GM11168 (cell line): Measurements from ENCODE around the gene SURF6.
"Not testable (repeated sequence)": the region's sequence is repeated elsewhere in the genome, so short reads cannot be mapped to it uniquely, and the experiment has no call there.

Experiments used
- in situ Hi-C: fragments of 300-500 bp; cut with MboI; formaldehyde crosslinking; loops from one replicate; pipeline ENCODE4 v1.12.0; 2022; ENCODE audit warnings: low sequenced_read_pairs; ENCODE audit not compliant: unreplicated experiment

SURF6 gene

GRCh38 chr9:133331221-133331620 is 4.8 kb downstream of the SURF6 start:
- in situ Hi-C loops = no loop called here

- in situ Hi-C loops = not testable (repeated sequence)
Measured at GRCh38 chr9:133329306-133330156, 6.5 kb downstream of the SURF6 start.

- in situ Hi-C loops = no loop called here
Measured at GRCh38 chr9:133327834-133328484, 8.0 kb downstream of the SURF6 start.

GRCh38 chr9:133327021-133327420 is 9.0 kb downstream of the SURF6 start:
- in situ Hi-C loops = not testable (repeated sequence)

GRCh38 chr9:133323991-133324703 is 11.8 kb downstream of the SURF6 start:
- in situ Hi-C loops = no loop called here

- in situ Hi-C loops = no loop called here
Measured at GRCh38 chr9:133323211-133323610, 12.8 kb downstream of the SURF6 start.

GRCh38 chr9:133322701-133323100 is 13.3 kb downstream of the SURF6 start:
- in situ Hi-C loops = no loop called here

- in situ Hi-C loops = no loop called here
Measured at GRCh38 chr9:133321411-133321935, 14.5 kb downstream of the SURF6 start.

GRCh38 chr9:133320421-133320881 is 15.5 kb downstream of the SURF6 start:
- in situ Hi-C loops = no loop called here

- in situ Hi-C loops = not testable (repeated sequence)
Measured at GRCh38 chr9:133317551-133317950, 18.4 kb downstream of the SURF6 start.

GRCh38 chr9:133315997-133316396 is 20.0 kb downstream of the SURF6 start:
- in situ Hi-C loops = no loop called here

GRCh38 chr9:133309608-133310007 is 26.4 kb downstream of the SURF6 start:
- in situ Hi-C loops = no loop called here

- in situ Hi-C loops = no loop called here
Measured at GRCh38 chr9:133307301-133307700, 28.7 kb downstream of the SURF6 start.

- in situ Hi-C loops = no loop called here
Measured at GRCh38 chr9:133306242-133307204, 29.5 kb downstream of the SURF6 start.

- in situ Hi-C loops = no loop called here
Measured at GRCh38 chr9:133305731-133306130, 30.3 kb downstream of the SURF6 start.

- in situ Hi-C loops = no loop called here
Measured at GRCh38 chr9:133304477-133305377, 31.3 kb downstream of the SURF6 start.

- in situ Hi-C loops = no loop called here
Measured at GRCh38 chr9:133304158-133304470, 31.9 kb downstream of the SURF6 start.

- in situ Hi-C loops = no loop called here
Measured at GRCh38 chr9:133303266-133304157, 32.5 kb downstream of the SURF6 start.
